OCI-M1 (cell line): ENCODE data around the gene CD96.

Experiments
- DNase-seq: peaks from one replicate; lab custom pipeline; 2025; lab: John Stamatoyannopoulos, UW

CD96 gene

DNA sequence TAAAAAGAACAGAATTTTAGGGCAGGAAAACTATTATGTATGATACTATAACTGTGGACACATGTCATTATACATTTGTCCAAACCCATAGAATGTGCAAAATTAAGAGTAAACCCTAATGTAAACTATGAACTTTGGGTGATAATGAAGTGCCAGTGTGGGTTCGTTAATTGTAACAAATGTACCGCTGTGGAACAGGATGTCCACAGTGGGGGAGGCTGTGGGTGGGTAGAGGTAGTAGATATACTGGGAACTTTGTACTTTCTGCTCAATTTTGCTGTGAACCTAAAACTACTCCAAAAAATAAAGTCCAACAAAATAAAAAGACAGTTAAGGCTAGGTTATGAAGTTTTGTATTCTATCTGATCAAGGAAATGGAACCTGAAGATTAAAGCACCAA is 24.8 kb downstream of the CD96 start:
- no peak for DNase-seq

- DNase-seq: no peak
Observed at GRCh38 chr3:111568355-111568754, 26.4 kb downstream of the CD96 start.

GRCh38 chr3:111568911-111569310 is 26.9 kb downstream of the CD96 start:
- DNase-seq: no peak

- no peak for DNase-seq
Observed at GRCh38 chr3:111570404-111571030, 28.5 kb downstream of the CD96 start.

DNA sequence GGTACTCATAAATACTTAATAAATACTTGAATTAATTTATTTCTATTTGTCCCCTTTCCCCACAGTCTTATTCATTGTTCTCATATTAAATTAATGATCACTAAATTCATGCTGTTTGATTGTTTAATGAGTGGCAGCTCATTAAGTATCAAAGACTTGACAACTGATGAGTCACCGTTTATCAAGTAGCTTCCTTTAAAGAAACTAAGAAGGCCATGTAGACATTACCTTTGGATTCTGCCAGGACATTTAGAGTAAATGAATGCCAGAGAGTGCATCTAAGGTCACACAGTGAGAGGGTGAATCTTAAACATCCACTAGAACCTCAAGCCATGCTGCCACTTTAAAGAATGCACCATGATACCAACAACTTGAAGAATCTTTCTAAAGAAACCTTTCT is 29.3 kb downstream of the CD96 start:
- no peak for DNase-seq

- DNase-seq: no peak
Observed at GRCh38 chr3:111571907-111572460, 30.0 kb downstream of the CD96 start.

DNA sequence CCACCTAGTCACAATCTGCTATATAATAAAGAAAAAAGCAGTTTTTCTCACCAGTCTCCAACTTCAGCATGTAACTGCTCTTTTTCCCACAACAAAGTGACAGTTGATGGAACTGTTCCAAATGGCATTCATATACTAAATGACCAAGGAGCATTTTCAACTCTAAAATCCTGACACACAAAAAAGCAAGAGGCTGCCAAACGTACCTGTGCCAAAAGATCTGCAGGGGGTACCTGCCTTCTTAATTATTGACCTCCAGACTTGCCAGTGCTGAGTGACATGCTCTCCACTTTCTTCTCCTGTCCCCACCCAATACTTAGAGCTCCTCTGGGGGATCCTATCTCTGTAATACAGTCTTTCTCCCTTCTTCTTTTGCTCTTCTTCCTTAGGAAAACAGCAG is 35.1 kb downstream of the CD96 start:
- no peak for DNase-seq

DNA sequence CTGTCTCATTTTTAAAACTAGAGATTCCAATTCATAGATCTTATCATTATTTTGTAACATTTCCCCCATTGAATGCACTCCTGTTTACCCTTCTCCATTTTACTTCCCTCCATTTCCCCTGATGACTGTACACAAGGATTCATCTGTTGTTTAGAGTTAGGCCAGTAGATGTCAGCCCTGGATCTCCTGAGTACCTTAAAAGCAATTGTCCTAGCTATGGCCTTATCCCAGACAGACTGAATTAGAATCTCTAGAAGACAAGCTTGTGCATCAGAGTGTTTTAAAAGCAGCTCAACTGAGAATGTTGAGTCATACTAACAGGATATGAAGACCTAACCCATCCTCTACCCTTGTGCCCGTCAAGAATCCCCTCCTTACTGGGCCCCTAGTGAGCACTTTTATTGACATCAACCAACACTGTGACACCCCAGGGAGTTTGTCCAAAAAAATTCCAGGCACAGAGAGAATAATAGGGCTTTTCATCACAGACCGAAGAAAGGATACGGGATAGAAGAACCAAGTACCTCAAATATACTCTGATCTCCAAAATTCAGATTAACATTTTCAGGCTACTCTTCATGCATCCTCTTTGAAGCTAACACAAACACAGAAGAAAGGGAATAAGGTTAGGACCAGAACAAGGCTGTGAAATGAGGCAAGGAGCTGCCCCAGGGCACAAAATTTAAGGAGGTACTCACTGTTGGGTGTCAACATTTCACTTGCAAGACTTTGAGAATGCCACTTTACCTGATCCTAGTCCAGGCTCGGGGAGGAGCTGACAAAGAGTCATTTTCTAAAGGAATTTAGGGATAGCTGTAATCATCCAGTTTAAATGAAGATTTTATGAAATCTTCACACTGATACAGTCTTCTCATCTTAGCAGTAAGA is 36.0 kb downstream of the CD96 start:
- DNase-seq: peak; percentile 73

DNA sequence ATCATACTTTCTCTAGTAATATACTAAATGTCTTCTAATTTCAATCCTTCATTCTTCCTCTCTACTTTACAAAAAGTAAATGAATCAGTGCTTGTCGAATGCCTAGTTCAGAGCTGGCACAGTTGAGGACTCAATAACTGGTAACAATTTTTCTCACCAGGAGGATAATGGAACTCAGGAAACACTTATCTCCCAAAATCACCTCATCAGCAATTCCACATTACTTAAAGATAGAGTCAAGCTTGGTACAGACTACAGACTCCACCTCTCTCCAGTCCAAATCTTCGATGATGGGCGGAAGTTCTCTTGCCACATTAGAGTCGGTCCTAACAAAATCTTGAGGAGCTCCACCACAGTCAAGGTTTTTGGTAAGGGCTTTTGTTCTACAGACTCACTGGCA is 36.9 kb downstream of the CD96 start:
- DNase-seq: no peak

GRCh38 chr3:111579495-111579894 is 37.5 kb downstream of the CD96 start:
- no peak for DNase-seq

DNA sequence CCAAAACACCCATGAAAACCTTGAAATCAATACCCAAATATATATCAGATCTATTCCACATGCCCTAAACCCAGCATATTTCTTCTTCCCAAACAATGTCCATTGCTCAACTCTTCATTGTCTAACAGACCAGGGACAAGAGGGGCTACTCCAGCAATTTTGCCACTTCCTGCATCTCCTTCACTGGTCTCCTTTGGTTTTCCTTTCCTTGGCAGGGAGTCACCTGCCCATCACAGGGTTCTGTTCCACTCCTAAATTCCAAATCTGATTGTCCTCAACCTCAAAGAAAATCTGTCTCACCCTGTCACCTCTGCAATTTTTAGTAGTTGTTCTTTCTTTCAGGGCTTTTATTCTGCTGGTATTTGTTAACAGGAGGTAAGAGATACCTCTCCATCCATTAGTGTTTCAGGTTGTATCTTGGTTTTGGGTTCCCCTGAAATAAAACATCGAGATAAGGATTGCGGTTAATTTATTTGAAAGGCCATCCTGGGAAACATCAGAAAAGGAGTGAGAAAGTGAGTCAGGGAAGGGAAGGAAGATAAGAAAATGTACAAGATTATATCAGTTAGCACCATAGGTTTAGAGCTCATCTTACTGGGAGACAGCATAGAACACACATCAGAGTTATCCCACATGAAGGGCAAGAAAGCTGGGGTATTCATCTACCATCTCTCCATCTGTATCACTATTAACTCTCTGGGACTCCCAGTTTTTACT is 39.6 kb downstream of the CD96 start:
- DNase-seq: no peak

- no peak for DNase-seq
Observed at GRCh38 chr3:111582120-111582474, 40.1 kb downstream of the CD96 start.

- no peak for DNase-seq
Observed at GRCh38 chr3:111584744-111585143, 42.7 kb downstream of the CD96 start.

DNA sequence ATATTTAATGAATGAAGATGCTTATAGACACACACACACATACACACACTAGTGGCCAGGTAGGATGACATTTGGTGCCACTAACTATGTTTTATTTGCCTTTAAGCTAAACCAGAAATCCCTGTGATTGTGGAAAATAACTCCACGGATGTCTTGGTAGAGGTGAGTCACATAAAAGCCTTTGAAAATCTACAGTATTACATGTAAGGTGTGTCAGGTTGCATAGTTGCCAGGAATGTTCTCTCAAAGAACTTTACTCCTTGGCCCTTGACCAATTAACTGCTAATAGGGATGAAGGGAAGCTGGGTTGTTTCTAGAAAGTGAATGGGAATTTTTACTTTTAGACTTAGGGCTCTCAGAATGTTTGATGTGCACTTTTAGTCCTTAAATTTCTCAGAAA is 43.2 kb downstream of the CD96 start:
- no peak for DNase-seq

DNA sequence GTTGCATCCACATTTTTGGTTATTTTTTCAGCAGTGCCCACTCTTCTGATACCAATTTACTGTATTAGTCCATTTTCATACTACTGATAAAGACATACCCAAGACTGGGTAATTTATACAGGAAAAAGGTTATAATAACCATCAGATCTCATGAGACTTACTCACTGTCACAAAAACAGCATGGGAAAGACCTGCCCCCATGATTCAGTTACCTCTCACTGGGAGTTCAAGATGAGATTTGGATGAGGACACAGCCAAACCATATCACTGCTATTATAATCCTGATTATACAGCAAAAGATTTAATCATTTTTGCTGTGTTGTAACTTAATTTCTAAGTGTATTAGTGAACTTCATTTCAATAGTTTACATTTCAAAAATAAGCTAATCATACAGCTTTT is 46.5 kb downstream of the CD96 start:
- no peak for DNase-seq

DNA sequence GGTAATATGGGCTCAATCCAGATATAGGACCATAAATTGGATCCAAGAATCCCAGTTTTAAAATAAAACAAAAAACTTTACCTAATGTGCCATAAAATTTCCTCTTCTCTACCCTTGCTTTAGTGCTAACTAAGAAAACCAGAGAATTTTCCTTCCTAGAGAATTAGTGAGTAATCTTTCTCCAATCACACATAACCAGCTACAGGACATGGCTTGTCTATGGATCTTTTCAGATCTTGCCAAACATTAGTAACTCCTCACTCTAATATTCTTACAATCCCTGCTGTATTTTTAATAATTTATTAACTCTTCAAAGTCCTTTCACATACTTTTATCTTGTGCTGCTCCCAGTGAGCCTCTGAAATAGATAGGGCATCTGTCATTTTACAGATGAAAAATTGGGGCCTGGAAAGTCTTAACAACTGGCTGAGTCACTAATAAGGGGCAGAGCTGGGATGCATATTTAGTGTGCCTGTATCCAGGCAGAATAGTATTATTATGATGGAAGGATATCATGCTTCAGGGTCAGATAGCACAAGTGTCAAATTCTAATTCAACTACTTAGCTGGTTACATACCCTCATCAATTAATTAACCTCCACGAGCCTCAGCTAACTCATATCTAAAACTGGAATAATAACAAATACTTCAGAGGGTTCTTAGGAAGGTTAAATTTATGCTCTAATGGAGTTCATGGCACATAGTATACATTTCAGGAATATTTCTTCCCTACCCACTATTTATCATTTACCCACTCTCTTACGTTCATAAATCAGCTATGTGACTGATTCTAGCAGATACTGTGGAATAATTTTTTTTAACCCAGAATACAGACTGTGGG is 47.5 kb downstream of the CD96 start:
- DNase-seq: no peak

DNA sequence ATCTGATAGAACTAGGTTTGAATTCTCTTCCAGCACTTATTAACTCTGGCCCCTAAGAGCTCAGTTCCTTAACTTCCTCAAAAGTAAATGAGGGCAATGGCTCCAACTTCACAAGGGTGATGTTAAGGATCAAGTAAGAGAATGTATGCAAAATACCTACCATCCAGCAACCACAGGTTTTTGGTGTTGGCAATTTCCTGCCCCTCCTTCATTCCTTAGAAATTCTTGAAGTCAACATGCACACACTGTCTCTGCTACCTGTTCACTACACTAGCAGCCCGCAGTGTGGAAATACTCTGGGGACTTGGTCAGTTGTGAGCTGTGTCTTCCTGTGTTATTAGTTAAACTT is 48.1 kb downstream of the CD96 start:
- no peak for DNase-seq

- DNase-seq: no peak
Observed at GRCh38 chr3:111591555-111591954, 49.6 kb downstream of the CD96 start.

GRCh38 chr3:111592143-111592542 is 50.1 kb downstream of the CD96 start:
- DNase-seq: no peak

GRCh38 chr3:111592936-111593335 is 50.9 kb downstream of the CD96 start:
- DNase-seq: no peak

GRCh38 chr3:111593666-111594065 is 51.7 kb downstream of the CD96 start:
- no peak for DNase-seq

- no peak for DNase-seq
Observed at GRCh38 chr3:111594205-111594604, 52.2 kb downstream of the CD96 start.
